CD4-positive, alpha-beta T cell (primary cell): ENCODE data around the gene KIF22. TPM values are rescaled to one million over a fixed set of nuclear protein-coding genes. Genes with fewer than 3 reads are reported as not detected.

ENCODE experiments used
- ATAC-seq: fragments of 200-7000 bp; cut with Tn5 transposase; one replicate; pipeline ENCODE4 v1.10.0; 2022; ENCODE audit warnings: mild to moderate bottlenecking; ENCODE audit not compliant: poor library complexity
- CTCF ChIA-PET: fragments of 350-600 bp; sonication (Branson Sonifier 250); formaldehyde crosslinking; loops from one replicate; lab custom pipeline; 2021; ENCODE audit warnings: antibody characterized with exemption, inconsistent platforms; lab: Charles Lee
- POLR2A ChIA-PET: fragments of 350-600 bp; sonication (Branson Sonifier 250); formaldehyde crosslinking; loops from one replicate; lab custom pipeline; 2021; ENCODE audit warnings: antibody characterized with exemption, inconsistent platforms; lab: Charles Lee
- DNase-seq, 14 experiments: peaks; one replicate each; pipeline ENCODE4 v3.0.0-alpha.2; 2013 to 2020; ENCODE audit warnings: mixed read lengths in 2 of 14
- H3K27ac ChIP-seq, 2 donors: one replicate each; pipeline versions ENCODE4 v1.5.1 to v1.7.0; 2013; ENCODE audit warnings: low read length in 2 of 2, low read depth in 1 of 2, mild to moderate bottlenecking in 1 of 2
- H3K27me3 ChIP-seq, 2 experiments: 1 replicate in 1 of 2; 2 replicates in 1 of 2; pipeline versions ENCODE4 v1.6.1 to v1.7.0; 2013; ENCODE audit warnings: low read length in 2 of 2, control low read depth in 1 of 2, mild to moderate bottlenecking in 1 of 2, moderate library complexity in 1 of 2; ENCODE audit not compliant: insufficient read depth in 2 of 2, control insufficient read depth in 1 of 2
- H3K36me3 ChIP-seq: one replicate; pipeline ENCODE4 v1.6.1; 2013; ENCODE audit warnings: low read length, control low read depth; ENCODE audit not compliant: insufficient read depth
- H3K4me1 ChIP-seq: one replicate; pipeline ENCODE4 v1.6.1; 2013; ENCODE audit warnings: low read length, control low read depth; ENCODE audit not compliant: insufficient read depth
- H3K4me3 ChIP-seq: one replicate; pipeline ENCODE4 v1.5.1; 2013; ENCODE audit warnings: mild to moderate bottlenecking, low read length, moderate library complexity
- H3K9me3 ChIP-seq, 2 experiments: 1 replicate in 1 of 2; 2 replicates in 1 of 2; pipeline versions ENCODE4 v1.6.1 to v1.7.0; 2013; ENCODE audit warnings: low read length in 2 of 2, mild to moderate bottlenecking in 2 of 2, control low read depth in 1 of 2, moderate library complexity in 1 of 2; ENCODE audit not compliant: control insufficient read depth in 1 of 2, insufficient read depth in 1 of 2
- H3K27ac Mint-ChIP-seq: one replicate; pipeline ENCODE4 v1.8.0; 2020; ENCODE audit warnings: mixed read lengths
- H3K27me3 Mint-ChIP-seq: one replicate; pipeline ENCODE4 v1.8.0; 2021; ENCODE audit warnings: mixed read lengths
- H3K36me3 Mint-ChIP-seq: one replicate; pipeline ENCODE4 v1.8.0; 2021; ENCODE audit warnings: low read depth, mixed read lengths
- H3K4me1 Mint-ChIP-seq: one replicate; pipeline ENCODE4 v1.8.0; 2021; ENCODE audit warnings: low read depth, mixed read lengths
- H3K4me3 Mint-ChIP-seq: one replicate; pipeline ENCODE4 v1.8.0; 2020; ENCODE audit warnings: mild to moderate bottlenecking, mixed read lengths
- H3K9me3 Mint-ChIP-seq: one replicate; pipeline ENCODE4 v1.8.0; 2020; ENCODE audit warnings: mixed read lengths
- CTCF ChIP-seq: fragments of 200-600 bp; IDR thresholded peaks from one replicate; pipeline ENCODE4 v1.8.0; 2022; ENCODE audit warnings: antibody characterized with exemption, mild to moderate bottlenecking
- intact Hi-C, 2 experiments: fragments of 100-400 bp; cut with DNase I in 1 of 2; cut with micrococcal nuclease in 1 of 2; formaldehyde crosslinking; loops; one replicate each; pipeline versions ENCODE4 v1.15.1 to v1.9.0; 2023 to 2025; cut with DNase I, micrococcal nuclease
- total RNA-seq, 174 experiments: library from RNA in 2 of 174; stranded (reverse) in 2 of 174; gene quantifications; one replicate each; pipeline ENCODE4 v1.2.3 and lab custom pipeline; 2021 to 2026

The KIF22 gene
- total RNA-seq, 2 experiments from 2014 or later, result 99.0 to 101 TPM

DNA sequence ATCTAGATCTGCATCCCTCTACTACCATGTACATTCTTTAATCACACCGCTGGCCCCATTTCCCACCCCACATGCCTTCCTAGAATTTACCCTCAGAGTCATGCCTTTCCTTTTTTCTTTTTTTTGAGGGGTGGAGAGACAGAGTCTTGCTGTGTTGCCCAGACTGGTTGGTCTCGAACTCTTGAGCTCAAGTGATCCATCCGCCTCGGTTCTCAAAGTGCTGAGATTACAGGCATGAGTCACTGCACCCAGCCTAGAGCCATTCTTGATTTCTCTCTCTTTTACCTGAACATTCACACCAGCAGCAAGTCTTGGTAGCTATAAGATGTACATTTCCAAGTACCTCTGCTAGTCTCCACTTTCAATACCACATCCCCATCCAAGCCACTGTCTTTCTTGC lies 27.5 kb downstream of the KIF22 start:
- no peaks in the 10 kb centered on the region for H3K27me3 Mint-ChIP-seq
- H3K27ac ChIP-seq, result no peak overlapping the region
- peak overlapping the region; percentile 89 for H3K4me3 Mint-ChIP-seq
- peak overlapping the region; percentile 83 for H3K27ac Mint-ChIP-seq
- H3K36me3 Mint-ChIP-seq, result peaks cover 54% of the 10 kb centered on the region
- peaks cover 86% of the 10 kb centered on the region for H3K4me1 Mint-ChIP-seq
- H3K9me3 Mint-ChIP-seq, result no peaks in the 10 kb centered on the region
- no peaks in the 10 kb centered on the region for H3K9me3 ChIP-seq
- no peak overlapping the region for H3K4me3 ChIP-seq
- no peak for ATAC-seq
- H3K4me1 ChIP-seq, result peaks cover 92% of the 10 kb centered on the region
- TF ChIP-seq CTCF, result no peak
- H3K36me3 ChIP-seq, result peaks cover 28% of the 10 kb centered on the region
- no peaks in the 10 kb centered on the region for H3K27me3 ChIP-seq
- POLR2A ChIA-PET, result interaction anchor here (1.2 to 10.4 kb wide), 5 partner anchors 9 to 116 kb away, joined by 4 to 190 read pairs (median 60); partner anchors contain the start of genes KIF22 and MAZ
- CTCF ChIA-PET, result interaction anchor here (1.2 to 4.0 kb wide), 4 partner anchors 9 to 31 kb away, joined by 3 to 75 read pairs (median 41); partner anchors contain the start of genes KIF22 and MAZ
- intact Hi-C loops, result no loop called here
- DNase-seq, result no peak

GRCh38 chr16:29819506-29819905 lies 29.0 kb downstream of the KIF22 start:
- peak overlapping the region; percentile 3 to 75 for H3K27ac ChIP-seq
- Mint-ChIP-seq H3K4me3 (peak overlapping the region; percentile 98), H3K27ac (peak overlapping the region; percentile 83), H3K36me3 (peaks cover 54% of the 10 kb centered on the region), H3K27me3 (no peaks in the 10 kb centered on the region), H3K9me3 (no peaks in the 10 kb centered on the region), H3K4me1 (peaks cover 84% of the 10 kb centered on the region)
- no peak for TF ChIP-seq CTCF
- no peak overlapping the region for H3K4me3 ChIP-seq
- H3K9me3 ChIP-seq, result no peaks in the 10 kb centered on the region
- peaks cover 30% of the 10 kb centered on the region for H3K36me3 ChIP-seq
- peaks cover 93% of the 10 kb centered on the region for H3K4me1 ChIP-seq
- no peaks in the 10 kb centered on the region for H3K27me3 ChIP-seq
- ATAC-seq (no peak), DNase-seq (no peak)
- ChIA-PET POLR2A (interaction anchor here (0.8 to 10.4 kb wide), 7 partner anchors 8 to 154 kb away, joined by 3 to 190 read pairs (median 5); partner anchors contain the start of genes CDIPT, KIF22, MAZ and TAOK2), CTCF (interaction anchor here (0.9 to 3.9 kb wide), 4 partner anchors 12 to 35 kb away, joined by 3 to 32 read pairs (median 8); no protein-coding TSS in a partner anchor)
- intact Hi-C loops, result no loop called here

GRCh38 chr16:29820271-29820701 lies 29.7 kb downstream of the KIF22 start, which contains the start of gene MVP:
MVP (plus strand) TSS chr16:29820462; CDS start chr16:29830550, 10,088 bp downstream.
- peaks cover 30% of the 10 kb centered on the region for H3K36me3 ChIP-seq
- ATAC-seq (no peak), DNase-seq (peak in 11 of 14 experiments; percentile 30 to 67 (median 55))
- peak within 1 kb of the TSS; percentile 75 to 83 for H3K27ac ChIP-seq
- H3K27me3 Mint-ChIP-seq, result no peaks in the 10 kb centered on the region
- no peaks in the 10 kb centered on the region for H3K9me3 ChIP-seq
- peak within 1 kb of the TSS; percentile 83 for H3K27ac Mint-ChIP-seq
- H3K27me3 ChIP-seq, result no peaks in the 10 kb centered on the region
- peak within 1 kb of the TSS; percentile 98 for H3K4me3 Mint-ChIP-seq
- peaks cover 83% of the 10 kb centered on the region for H3K4me1 Mint-ChIP-seq
- POLR2A ChIA-PET, result interaction anchor here (0.7 to 10.4 kb wide), 9 partner anchors 9 to 153 kb away, joined by 3 to 190 read pairs (median 4); partner anchors contain the start of genes CDIPT, KIF22, MAZ and TAOK2
- CTCF ChIA-PET, result interaction anchor here (0.9 to 3.9 kb wide), 4 partner anchors 13 to 35 kb away, joined by 3 to 32 read pairs (median 8); no protein-coding TSS in a partner anchor
- intact Hi-C loops, result no loop called here
- H3K4me1 ChIP-seq, result peaks cover 93% of the 10 kb centered on the region
- no peaks in the 10 kb centered on the region for H3K9me3 Mint-ChIP-seq
- no peak for TF ChIP-seq CTCF
- H3K36me3 Mint-ChIP-seq, result peaks cover 59% of the 10 kb centered on the region
- H3K4me3 ChIP-seq, result peak within 1 kb of the TSS; percentile 94
